Measurements from ENCODE around the gene FNBP1. TPM values are rescaled to one million over a fixed set of nuclear protein-coding genes. Genes with fewer than 3 reads are reported as not detected.

Gene FNBP1
- total RNA-seq, 4 donors from 2014 or later = 13.3 to 30.0 (median 17.9) TPM

DNA sequence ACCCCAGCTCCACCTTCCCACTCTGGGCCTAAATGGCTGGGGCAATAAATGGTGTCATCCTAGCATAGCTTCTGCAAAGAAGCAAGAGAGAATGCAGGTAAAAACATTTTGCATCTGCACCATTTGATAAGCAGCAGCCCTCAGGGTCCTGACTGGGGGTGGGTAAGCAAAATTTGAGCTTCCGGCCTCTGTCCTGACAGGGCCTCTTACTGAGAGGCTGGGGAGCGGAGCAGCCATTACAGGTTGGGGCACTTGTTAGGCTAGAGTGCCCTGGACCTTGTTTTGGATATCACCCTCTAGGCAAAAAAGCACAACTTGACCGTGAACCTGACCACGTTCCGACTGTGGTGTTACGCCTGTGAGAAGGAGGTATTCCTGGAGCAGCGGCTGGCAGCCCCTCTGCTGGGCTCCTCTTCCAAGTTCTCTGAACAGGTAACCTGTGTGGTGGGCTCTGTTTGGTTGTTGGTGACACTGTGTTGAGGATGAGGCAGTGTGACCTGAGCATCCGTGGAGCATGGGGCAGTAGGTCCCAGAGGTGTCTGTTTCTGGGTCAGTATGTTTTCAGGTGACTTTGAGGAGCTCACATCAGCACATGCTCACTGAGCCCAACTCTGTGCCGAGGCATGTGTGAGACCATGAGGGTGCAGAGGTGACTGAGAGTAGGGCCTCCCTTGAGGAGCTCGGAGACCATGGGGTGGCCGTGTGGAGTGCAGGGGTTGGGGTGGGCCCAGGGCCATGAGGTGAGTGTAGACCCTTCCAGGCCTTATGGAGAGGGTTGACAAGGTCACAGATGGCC, 184.6 kb downstream of the FNBP1 start:
- in situ Hi-C loops (cut with MboI; ENCODE audit: low sequenced_read_pairs in 4 of 4) = no loop called here
- intact Hi-C loops (cut with DNase I; ENCODE audit: low total_unique reads) = no loop called here
- Histone ChIP-seq H3K4me3 (no peak overlapping the region), H3K9me3 (no peaks in the 10 kb centered on the region), H3K36me3 (peaks cover 0 to 71% of the 10 kb centered on the region in 2 donors), H3K27me3 (no peaks in the 10 kb centered on the region), H3K27ac (no peak overlapping the region), H3K4me1 (no peaks in the 10 kb centered on the region)
- ATAC-seq (no peak), DNase-seq (no peak)
- TF ChIP-seq POLR2A (IDR thresholded peaks at IDR 0.05) = no peak
- TF ChIP-seq, protein P1, sequence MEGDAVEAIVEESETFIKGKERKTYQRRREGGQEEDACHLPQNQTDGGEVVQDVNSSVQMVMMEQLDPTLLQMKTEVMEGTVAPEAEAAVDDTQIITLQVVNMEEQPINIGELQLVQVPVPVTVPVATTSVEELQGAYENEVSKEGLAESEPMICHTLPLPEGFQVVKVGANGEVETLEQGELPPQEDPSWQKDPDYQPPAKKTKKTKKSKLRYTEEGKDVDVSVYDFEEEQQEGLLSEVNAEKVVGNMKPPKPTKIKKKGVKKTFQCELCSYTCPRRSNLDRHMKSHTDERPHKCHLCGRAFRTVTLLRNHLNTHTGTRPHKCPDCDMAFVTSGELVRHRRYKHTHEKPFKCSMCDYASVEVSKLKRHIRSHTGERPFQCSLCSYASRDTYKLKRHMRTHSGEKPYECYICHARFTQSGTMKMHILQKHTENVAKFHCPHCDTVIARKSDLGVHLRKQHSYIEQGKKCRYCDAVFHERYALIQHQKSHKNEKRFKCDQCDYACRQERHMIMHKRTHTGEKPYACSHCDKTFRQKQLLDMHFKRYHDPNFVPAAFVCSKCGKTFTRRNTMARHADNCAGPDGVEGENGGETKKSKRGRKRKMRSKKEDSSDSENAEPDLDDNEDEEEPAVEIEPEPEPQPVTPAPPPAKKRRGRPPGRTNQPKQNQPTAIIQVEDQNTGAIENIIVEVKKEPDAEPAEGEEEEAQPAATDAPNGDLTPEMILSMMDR (IDR thresholded peaks at IDR 0.05 in 4 of 5, conservative IDR thresholded peaks at IDR 0.05 in 1 of 5) = no peak

DNA sequence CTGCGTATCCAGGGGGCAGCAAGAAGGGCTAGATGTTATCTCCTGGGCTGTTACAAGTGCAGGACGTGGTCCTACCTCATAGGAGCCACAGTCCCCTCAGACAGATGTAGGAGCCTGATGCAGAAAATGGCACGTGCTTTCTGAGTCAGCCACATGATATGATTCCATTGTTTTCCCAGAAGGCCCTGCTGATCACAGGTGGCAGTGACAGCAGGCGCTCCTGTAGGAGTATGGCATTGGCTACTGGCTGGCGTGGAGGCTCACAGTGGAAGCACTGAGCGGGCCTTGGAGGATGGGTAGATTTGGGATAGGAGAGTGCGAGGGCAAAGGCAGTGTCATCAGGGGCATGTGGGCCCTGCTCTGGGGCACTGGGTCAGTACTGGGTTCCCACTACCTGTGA, 185.8 kb downstream of the FNBP1 start:
- no peak for TF ChIP-seq POLR2A (IDR thresholded peaks at IDR 0.05)
- TF ChIP-seq, protein P1 (IDR thresholded peaks at IDR 0.05 in 4 of 5, conservative IDR thresholded peaks at IDR 0.05 in 1 of 5) = no peak
- Histone ChIP-seq H3K27me3 (no peaks in the 10 kb centered on the region), H3K36me3 (peaks cover 0 to 77% of the 10 kb centered on the region in 2 donors), H3K27ac (no peak overlapping the region), H3K4me3 (no peak overlapping the region), H3K4me1 (no peaks in the 10 kb centered on the region), H3K9me3 (no peaks in the 10 kb centered on the region)
- DNase-seq (no peak), ATAC-seq (no peak)
- intact Hi-C loops (cut with DNase I; ENCODE audit: low total_unique reads) (no loop called here), in situ Hi-C loops (cut with MboI; ENCODE audit: low sequenced_read_pairs in 4 of 4) (no loop called here)

DNA sequence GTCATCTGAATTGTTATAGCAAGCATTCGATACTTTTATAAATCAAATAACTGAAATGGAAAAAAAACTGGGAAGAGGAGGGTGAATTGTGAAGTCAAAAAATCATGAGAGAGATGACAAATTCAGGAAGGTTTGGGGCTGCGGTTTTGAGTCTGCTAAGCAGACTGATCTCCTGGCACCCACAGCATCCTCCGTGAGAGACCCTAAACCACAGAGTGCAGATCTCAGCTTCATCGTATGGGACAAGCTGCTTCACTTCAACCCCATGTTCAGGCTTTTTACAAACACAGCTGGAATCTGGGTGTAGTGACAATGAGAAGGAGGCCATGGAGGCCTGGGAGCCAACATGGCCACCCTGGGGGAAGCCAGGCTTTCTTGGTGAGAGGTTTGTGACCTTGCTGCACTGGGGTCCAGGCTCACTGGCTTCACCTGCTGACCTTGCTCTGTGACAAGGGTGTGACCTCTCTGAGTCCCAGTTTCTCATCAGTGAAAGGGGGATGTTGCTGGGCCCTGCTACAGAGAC, 188.3 kb downstream of the FNBP1 start:
- in situ Hi-C loops (cut with MboI; ENCODE audit: low sequenced_read_pairs in 4 of 4) = no loop called here
- no peak for DNase-seq
- no peak overlapping the region for H3K4me3 ChIP-seq
- ATAC-seq = no peak
- TF ChIP-seq, protein P1 (IDR thresholded peaks at IDR 0.05 in 4 of 5, conservative IDR thresholded peaks at IDR 0.05 in 1 of 5) = no peak
- TF ChIP-seq POLR2A (IDR thresholded peaks at IDR 0.05) = no peak
- H3K4me1 ChIP-seq = no peaks in the 10 kb centered on the region
- intact Hi-C loops (cut with DNase I; ENCODE audit: low total_unique reads) = no loop called here
- H3K27me3 ChIP-seq = no peaks in the 10 kb centered on the region
- H3K27ac ChIP-seq = no peak overlapping the region
- H3K9me3 ChIP-seq = no peaks in the 10 kb centered on the region
- peaks cover 0 to 85% of the 10 kb centered on the region in 2 donors for H3K36me3 ChIP-seq

DNA sequence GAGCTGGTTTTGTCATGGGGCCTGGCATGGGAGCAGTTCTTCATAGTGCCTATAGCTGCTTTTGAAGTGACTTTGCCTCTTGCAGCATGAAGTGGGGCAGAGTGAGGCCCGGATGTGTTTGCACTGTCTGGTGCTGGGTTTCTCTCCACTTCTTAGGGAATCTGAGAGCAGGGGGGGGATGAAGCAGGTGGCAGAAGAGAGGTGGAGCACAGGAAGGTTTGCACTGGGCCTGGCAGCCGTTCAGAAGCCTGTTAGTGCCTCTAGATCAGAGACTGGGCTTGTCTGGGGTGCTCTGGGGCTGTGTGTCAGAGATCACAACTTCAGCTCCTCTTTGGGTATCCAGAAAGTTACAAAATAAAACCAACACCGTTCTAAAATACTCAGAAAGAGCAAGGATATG, 189.4 kb downstream of the FNBP1 start:
- Histone ChIP-seq H3K4me3 (no peak overlapping the region), H3K9me3 (no peaks in the 10 kb centered on the region), H3K36me3 (peaks cover 0 to 81% of the 10 kb centered on the region in 2 donors), H3K4me1 (no peaks in the 10 kb centered on the region), H3K27me3 (no peaks in the 10 kb centered on the region), H3K27ac (no peak overlapping the region)
- TF ChIP-seq, protein P1 (IDR thresholded peaks at IDR 0.05 in 4 of 5, conservative IDR thresholded peaks at IDR 0.05 in 1 of 5) = no peak
- no peak for TF ChIP-seq POLR2A (IDR thresholded peaks at IDR 0.05)
- no peak for DNase-seq
- intact Hi-C loops (cut with DNase I; ENCODE audit: low total_unique reads) (no loop called here), in situ Hi-C loops (cut with MboI; ENCODE audit: low sequenced_read_pairs in 4 of 4) (no loop called here)
- no peak for ATAC-seq
